H7 (cell line): ENCODE data around the gene SRD5A1. TPM values are rescaled to one million over a fixed set of nuclear protein-coding genes. Genes with fewer than 3 reads are reported as not detected.

Source experiments
- DNase-seq: peaks from one replicate; pipeline ENCODE4 v3.0.0; 2012
- H3K27me3 ChIP-seq: 2 replicates; pipeline ENCODE4 v1.6.0; 2011; ENCODE audit warnings: mild to moderate bottlenecking, low read length; ENCODE audit not compliant: control insufficient read depth, insufficient read depth
- H3K36me3 ChIP-seq: replicated peaks from 2 replicates; pipeline ENCODE4 v1.5.1; 2011; ENCODE audit warnings: low read length; ENCODE audit not compliant: control insufficient read depth, insufficient read depth
- H3K4me3 ChIP-seq: 2 replicates; pipeline ENCODE4 v1.5.1; 2011; ENCODE audit warnings: low read depth, mild to moderate bottlenecking, control low read depth, low read length, moderate library complexity; ENCODE audit not compliant: insufficient read depth
- total RNA-seq: library from RNA; depleted of rRNA; stranded (reverse); fragments of >200 nt; shearing (Covaris generic); gene quantifications from 2 replicates; pipeline ENCODE4 v1.2.3, GENCODE V29; 2014

Gene SRD5A1
- total RNA-seq, 1 experiment from 2014 or later = 17.1 TPM

DNA sequence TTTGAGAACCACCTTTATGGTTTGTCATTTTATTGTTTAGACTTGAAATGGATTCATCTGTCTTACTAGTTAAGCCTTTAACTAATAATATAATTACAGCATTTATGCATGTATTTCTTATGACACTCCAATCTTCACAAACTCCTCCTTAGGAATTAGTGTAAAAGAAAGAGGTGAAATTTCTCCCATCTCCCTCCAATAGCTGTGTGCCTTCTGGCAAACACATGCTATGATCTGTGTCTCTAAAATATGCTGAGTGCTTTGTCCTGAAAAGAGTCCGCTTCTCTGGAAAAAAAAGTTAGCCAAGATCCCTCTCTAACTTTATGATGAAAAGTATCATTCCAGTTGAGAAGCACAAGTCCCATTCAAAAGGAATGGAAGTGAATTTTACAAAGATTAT lies 66.1 kb downstream of the SRD5A1 start:
- Histone ChIP-seq H3K4me3 (no peak overlapping the region), H3K27me3 (no peaks in the 10 kb centered on the region), H3K36me3 (no peaks in the 10 kb centered on the region)
- DNase-seq = no peak

DNA sequence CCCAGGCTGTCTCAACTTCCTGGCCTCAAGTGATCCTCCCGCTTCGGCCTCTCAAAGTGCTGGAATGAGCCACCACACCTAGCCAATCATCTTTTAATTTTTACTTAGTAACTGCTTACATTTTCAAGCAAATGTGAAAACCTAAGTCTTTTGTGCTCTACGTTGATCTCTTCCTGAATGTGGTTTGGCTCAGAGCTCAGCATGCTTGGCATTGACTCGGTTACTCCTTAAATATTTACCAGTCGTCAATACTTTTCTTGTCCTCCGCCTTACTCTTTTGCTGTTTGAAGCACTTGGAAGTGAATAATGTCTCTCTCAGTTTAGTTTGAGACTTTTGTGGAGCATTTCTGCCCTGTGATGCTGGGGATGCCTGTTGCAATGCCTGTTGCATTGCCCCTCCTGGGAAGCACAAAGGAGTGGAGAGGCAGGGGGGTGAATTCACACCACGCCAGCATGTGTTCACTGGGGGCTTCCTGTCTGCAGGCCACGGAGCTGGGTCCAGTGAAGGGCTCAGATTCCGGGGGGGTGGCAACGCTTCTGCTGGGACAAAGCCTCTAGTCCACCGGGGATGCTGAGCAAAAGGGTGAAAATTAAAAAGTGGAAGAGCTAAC lies 66.9 kb downstream of the SRD5A1 start:
- peak; percentile 58 for DNase-seq
- Histone ChIP-seq H3K4me3 (no peak overlapping the region), H3K27me3 (no peaks in the 10 kb centered on the region), H3K36me3 (no peaks in the 10 kb centered on the region)

DNA sequence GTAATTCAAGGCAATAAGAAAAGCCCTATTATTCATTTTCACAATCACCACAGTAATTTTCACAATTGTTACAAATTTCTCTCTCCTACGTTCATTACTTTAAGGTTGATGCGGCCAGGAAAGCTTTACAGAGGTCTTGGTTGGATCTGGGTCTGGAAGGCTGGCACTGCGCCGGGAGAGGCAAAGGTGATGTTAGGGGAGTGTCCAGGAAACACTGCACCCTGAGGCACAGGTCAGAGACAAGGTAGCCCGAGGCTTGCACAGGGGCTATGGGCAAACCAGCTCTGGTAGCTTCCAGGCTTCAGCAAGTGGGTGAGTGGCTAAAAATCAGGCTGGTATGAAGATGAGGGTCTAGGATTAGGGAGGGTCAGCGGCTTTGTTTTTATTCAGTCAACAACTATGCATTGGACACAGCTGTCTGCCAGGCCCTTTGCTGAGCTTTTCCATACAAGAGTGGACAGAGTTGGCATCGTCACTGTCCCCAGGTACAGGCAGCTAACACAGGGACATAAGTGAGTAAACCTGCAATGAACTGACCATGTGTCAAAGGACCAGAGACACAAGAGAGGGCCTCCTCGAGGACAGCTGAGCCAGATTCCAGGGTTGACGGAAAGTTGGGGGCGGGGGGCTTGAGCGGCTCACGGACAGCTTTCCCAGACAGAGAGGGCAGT lies 67.6 kb downstream of the SRD5A1 start:
- H3K4me3 ChIP-seq = no peak overlapping the region
- H3K27me3 ChIP-seq = no peaks in the 10 kb centered on the region
- no peak for DNase-seq
- H3K36me3 ChIP-seq = no peaks in the 10 kb centered on the region

DNA sequence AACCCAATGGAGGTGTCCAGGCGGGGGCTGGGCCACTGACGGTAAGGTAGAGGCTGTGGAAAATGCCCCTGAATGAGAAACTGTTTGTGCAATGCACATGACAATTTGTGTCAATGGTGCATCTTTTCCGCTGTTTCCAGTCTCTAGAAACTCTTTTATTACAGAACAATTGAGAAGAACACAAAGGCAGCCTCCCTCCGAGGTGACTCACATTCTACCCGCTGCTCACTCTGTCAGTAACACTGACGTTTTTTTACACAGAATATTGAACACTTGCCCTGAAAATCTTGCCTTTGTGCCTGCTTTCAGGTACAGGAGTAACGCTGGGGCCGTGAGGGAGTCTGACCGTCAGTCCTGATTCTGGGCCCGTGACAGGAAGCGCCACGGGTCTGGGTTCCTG lies 68.3 kb downstream of the SRD5A1 start:
- Histone ChIP-seq H3K4me3 (no peak overlapping the region), H3K27me3 (no peaks in the 10 kb centered on the region), H3K36me3 (no peaks in the 10 kb centered on the region)
- DNase-seq = peak; percentile 35

DNA sequence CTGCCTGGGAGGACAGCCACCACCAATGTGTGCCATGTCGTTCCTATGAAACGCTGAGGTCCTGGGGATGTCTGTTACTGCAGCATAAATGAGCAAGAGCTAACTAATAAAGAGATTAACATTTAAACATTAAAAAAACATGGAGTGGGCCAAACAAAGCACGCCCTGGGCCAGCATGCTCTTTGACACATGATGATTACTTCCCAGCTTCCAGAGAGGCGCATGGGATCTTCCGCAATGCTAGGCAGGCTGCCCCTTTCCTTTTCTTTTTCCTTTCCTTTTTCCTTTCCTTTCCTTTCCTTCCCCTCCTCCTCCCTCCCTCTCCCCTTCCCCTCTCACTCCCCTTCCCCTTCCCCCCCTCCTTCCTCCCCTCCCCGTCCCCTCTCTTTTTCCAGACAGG lies 69.4 kb downstream of the SRD5A1 start:
- Histone ChIP-seq H3K4me3 (no peak overlapping the region), H3K36me3 (no peaks in the 10 kb centered on the region), H3K27me3 (no peaks in the 10 kb centered on the region)
- no peak for DNase-seq

DNA sequence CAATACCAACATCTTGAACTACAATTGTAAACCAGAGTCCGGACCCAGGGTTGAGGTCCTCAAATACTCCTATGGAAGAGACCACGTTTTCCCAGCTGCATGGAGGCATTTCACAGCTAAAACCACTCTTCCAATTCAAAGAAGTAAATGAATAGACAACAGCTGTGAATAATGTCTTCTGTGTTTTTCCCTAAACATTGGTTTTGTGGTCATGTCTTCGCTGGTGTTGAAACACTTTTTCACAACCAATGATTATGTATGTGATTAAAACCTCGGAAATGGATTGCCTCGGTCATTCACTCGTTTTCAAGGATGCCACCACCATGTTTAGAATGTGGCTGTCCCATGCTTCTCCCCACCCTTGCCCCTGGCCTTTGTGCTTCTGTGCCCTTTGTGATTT lies 70.6 kb downstream of the SRD5A1 start:
- H3K36me3 ChIP-seq = no peaks in the 10 kb centered on the region
- H3K27me3 ChIP-seq = no peaks in the 10 kb centered on the region
- H3K4me3 ChIP-seq = no peak overlapping the region
- no peak for DNase-seq

DNA sequence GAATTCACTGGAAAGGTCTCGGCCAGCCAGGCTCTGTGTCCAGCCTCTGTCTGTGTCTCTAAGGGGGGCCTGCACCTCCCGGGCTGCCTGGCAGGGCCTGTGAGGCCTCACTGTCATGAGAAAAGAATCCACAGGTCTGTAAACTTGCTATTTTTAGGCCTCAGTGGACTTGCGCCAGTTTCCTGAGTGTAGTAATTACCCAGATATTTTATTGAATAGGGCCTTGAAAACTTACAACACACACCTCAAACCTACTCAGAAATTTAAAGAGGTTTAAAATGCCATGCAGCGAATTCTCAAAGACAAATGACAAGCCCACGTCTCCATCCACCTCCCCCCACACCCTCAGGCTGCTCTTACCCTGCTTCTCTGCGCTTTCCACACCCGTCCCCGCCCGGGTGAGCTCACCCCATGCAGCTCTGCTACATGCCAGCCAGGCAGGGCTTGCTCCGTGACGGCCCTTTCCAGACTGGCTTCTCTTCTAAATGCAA lies 71.2 kb downstream of the SRD5A1 start:
- no peaks in the 10 kb centered on the region for H3K27me3 ChIP-seq
- DNase-seq = no peak
- no peak overlapping the region for H3K4me3 ChIP-seq
- H3K36me3 ChIP-seq = no peaks in the 10 kb centered on the region

DNA sequence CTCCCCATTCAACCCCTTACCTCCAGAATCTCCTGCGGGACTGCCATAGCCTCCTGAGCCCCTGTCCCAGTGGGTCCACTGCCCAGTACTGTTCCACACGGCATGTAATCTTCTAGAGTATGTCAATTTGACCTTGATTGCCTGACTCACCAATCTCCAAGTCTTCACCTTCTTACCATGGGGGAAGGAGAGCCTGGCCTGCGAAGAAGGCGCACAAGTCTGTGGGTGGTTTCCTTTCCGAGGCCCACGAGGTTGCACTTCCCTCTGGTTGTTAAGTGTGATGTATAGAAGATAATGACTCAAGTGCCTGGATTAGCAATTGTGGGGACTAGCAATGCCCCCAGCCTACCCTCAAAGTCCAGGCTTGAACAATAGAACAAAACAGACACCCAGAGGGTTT lies 71.8 kb downstream of the SRD5A1 start:
- DNase-seq = no peak
- H3K27me3 ChIP-seq = no peaks in the 10 kb centered on the region
- no peaks in the 10 kb centered on the region for H3K36me3 ChIP-seq
- H3K4me3 ChIP-seq = no peak overlapping the region

DNA sequence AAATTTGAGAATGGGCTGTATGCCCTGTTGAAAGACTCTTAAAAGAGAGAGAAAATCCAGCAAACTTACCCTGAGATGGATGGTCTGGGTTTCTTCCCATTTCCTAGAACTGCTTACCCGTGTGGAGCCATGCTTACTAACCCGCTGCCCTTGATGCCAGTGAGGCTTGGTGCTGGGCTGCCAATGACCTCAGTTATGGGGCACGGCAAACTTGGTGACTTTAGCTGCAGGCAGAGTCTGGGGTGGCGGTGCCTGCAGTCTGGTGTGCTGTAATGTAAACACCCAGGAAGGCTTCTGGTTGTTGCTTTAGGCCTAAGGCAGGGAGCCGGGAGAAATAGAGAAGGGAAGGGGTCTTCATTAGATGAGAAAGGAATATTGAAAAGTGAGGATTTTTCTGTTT lies 72.7 kb downstream of the SRD5A1 start:
- Histone ChIP-seq H3K36me3 (no peaks in the 10 kb centered on the region), H3K4me3 (no peak overlapping the region), H3K27me3 (no peaks in the 10 kb centered on the region)
- DNase-seq = no peak

DNA sequence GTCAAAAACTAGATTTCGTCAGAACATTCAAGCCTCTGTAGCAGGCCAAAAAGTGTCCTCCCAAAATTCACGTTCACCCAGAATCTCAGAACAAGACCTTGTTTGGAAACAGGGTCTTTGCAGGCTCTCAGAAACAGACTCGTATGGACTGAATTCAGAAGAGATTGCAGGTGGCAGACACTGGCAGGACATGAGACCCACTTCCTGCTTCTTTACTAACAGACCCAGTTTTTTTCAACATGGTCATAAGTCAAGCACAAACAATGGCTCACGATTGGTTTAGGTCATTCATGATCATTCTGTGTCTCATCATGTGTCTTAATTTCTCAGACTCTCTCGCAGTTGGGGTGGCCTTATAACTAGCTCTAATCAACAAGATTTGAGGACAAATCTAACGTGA lies 74.6 kb downstream of the SRD5A1 start:
- H3K27me3 ChIP-seq = no peaks in the 10 kb centered on the region

DNA sequence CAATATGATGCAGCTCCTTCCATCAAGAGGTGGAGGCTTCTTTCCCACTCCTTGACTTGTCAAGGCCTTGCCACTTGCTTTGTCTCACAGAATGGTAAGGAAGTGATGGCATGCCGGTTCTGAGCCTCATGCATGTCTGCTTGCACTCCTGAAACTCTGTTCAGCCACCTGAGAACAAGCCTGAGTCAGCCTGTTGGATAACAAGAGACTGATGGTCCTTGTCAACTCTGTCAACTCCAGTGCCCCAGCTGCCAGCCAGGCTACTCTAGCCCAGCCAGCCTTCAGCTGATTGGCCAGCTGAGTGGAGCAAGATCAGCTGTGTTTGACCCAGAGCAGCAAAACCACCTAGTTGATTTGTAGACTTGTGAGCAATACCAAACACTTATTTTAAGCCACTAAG lies 75.6 kb downstream of the SRD5A1 start:
- no peaks in the 10 kb centered on the region for H3K27me3 ChIP-seq
- no peak overlapping the region for H3K4me3 ChIP-seq
- DNase-seq = no peak
- H3K36me3 ChIP-seq = no peaks in the 10 kb centered on the region

More for the DNA sequence above, 74.6 kb downstream of the SRD5A1 start:
- no peaks in the 10 kb centered on the region for H3K36me3 ChIP-seq
- no peak for DNase-seq
- H3K4me3 ChIP-seq = no peak overlapping the region

DNA sequence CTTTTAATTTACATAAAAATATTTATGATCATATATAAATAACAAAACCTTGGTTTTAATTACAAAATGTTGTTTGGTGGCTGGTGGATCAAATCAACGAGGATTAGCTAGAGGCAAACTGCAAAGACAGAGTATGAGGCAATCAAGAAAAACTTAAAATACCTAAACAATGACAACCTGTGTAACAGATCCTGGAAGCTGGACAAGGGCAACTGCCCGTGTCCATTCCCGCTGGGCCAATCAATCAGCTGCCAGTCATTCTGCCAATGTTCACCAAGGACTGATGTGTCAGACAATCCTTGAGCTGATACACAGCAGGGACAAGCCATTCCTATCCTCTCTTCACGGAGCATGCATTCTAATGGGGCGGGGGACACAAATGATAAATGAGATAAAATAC lies 76.8 kb downstream of the SRD5A1 start:
- no peak for DNase-seq
- Histone ChIP-seq H3K36me3 (no peaks in the 10 kb centered on the region), H3K27me3 (no peaks in the 10 kb centered on the region), H3K4me3 (no peak overlapping the region)

DNA sequence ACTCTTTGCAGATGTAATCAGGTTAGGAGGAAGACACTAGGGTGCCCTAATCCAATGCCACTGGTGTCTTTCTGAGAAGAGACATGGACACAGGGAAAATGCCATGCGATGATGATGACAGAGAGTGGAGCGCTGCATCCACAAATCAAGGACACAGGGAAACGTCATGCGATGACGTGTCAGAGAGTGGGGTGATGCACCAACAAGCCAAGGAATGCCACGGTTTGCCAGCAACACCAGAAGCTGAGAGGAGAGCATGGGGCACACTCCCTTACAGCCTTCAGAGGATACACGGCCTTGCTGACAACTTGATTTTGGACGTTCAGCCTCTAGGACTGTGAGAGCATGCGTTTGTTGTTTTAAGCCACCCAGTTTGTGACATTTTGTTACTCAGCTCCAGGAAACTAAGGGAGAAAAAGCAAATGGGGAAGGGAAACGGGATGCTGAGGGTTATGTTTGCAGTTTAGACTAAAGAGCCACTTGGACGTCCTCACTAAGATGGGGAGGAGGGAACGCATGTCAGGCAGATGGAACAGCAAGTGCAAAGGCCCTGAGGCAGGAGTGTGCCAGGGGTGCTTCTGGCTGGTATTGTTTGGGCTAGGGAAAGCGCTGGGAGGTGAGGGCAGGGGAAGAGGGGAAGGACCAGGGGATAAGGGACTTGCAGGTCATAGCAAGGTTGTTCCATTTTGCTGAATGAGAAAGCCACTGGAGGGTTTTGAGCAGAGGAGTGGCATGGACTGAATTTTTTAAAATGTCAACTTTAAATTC lies 77.5 kb downstream of the SRD5A1 start:
- no peak for DNase-seq
- no peaks in the 10 kb centered on the region for H3K27me3 ChIP-seq
- no peak overlapping the region for H3K4me3 ChIP-seq
- H3K36me3 ChIP-seq = no peaks in the 10 kb centered on the region

DNA sequence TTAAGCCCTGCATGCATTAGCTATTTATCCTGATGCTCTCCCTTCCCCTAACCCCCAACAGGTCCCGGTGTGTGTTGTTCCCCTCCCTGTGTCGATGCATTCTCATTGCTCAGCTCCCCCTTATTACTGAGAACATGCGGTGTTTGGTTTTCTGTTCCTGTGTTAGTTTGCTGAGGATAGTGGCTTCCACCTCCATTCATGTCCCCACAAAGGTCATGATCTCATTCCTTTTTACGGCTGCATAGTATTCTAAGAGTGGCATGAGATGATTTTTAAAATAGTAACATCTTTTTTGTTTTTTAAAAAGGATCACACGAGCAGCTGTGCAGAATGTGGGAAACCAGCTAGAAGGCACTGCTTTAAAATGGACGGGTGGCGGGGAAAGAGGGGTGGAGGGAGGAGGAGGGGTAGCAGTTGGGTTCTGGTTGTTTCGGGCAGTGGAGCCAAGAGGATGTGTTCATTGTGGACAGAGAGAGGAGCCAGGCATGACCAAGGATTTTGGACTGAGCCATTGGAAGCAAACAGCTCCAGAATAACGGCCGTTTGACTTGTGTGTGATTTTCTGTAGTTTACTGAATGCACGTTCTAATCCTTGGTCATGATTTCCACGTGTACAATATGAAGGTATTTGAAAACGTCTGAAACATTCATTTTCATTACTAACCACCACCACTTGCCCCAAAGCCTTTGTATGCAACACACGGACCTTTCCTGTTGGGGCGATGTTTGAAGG lies 78.3 kb downstream of the SRD5A1 start:
- Histone ChIP-seq H3K4me3 (peak overlapping the region; percentile 74), H3K36me3 (peaks cover under 1% of the 10 kb centered on the region; the same call in 1 of the 2 replicates), H3K27me3 (no peaks in the 10 kb centered on the region)
- DNase-seq = no peak
